ENCODE results near the gene COL7A1. TPM values are rescaled to one million over a fixed set of nuclear protein-coding genes. Genes with fewer than 3 reads are reported as not detected.
A peak's percentile ranks its signal among the peaks of the same experiment; 100 is the strongest.
"Not testable (repeated sequence)": the region's sequence is repeated elsewhere in the genome, so short reads cannot be mapped to it uniquely, and the experiment has no call there.

The COL7A1 gene
- polyA plus RNA-seq, 6 donors from 2014 or later: not detected

GRCh38 chr3:48548729-48549705 lies 46.1 kb downstream of the COL7A1 start:
- no peaks in the 10 kb centered on the region for H3K36me3 Mint-ChIP-seq
- ATAC-seq (ENCODE audit: low read depth in 2 of 2) (peak; percentile 96 to 99), DNase-seq (peak; percentile 69)
- no peak overlapping the region for H3K27ac Mint-ChIP-seq
- no peak overlapping the region for H3K4me3 Mint-ChIP-seq
- H3K4me1 Mint-ChIP-seq: peaks cover 0 to 4% (median 0%) of the 10 kb centered on the region in 3 donors
- no peaks in the 10 kb centered on the region for H3K9me3 Mint-ChIP-seq
- no peaks in the 10 kb centered on the region for H3K27me3 Mint-ChIP-seq

- no peak overlapping the region for H3K27ac Mint-ChIP-seq
- H3K36me3 Mint-ChIP-seq: no peaks in the 10 kb centered on the region
- ATAC-seq (ENCODE audit: low read depth in 2 of 2) (no peak), DNase-seq (no peak)
- H3K4me1 Mint-ChIP-seq: peaks cover 0 to 4% (median 0%) of the 10 kb centered on the region in 3 donors
- H3K9me3 Mint-ChIP-seq: no peaks in the 10 kb centered on the region
- no peak overlapping the region for H3K4me3 Mint-ChIP-seq
- peaks cover 0 to 4% (median under 1%) of the 10 kb centered on the region in 3 donors for H3K27me3 Mint-ChIP-seq
Observed at GRCh38 chr3:48548126-48548525, 47.0 kb downstream of the COL7A1 start.

GRCh38 chr3:48546203-48546829 lies 48.8 kb downstream of the COL7A1 start:
- Mint-ChIP-seq H3K4me3 (no peak overlapping the region), H3K27ac (no peak overlapping the region), H3K27me3 (peaks cover 0 to 7% (median 4%) of the 10 kb centered on the region in 3 donors), H3K36me3 (peaks cover 0 to 5% of the 10 kb centered on the region in 2 donors), H3K9me3 (peaks cover 0 to 4% (median 0%) of the 10 kb centered on the region in 7 donors), H3K4me1 (peaks cover 0 to 4% (median 0%) of the 10 kb centered on the region in 3 donors)
- DNase-seq: no peak
- ATAC-seq (ENCODE audit: low read depth in 2 of 2): no peak

GRCh38 chr3:48544141-48544540 lies 51.0 kb downstream of the COL7A1 start:
- H3K36me3 Mint-ChIP-seq: peaks cover 0 to 5% of the 10 kb centered on the region in 2 donors
- peaks cover 0 to 7% (median 4%) of the 10 kb centered on the region in 3 donors for H3K27me3 Mint-ChIP-seq
- no peak overlapping the region for H3K4me3 Mint-ChIP-seq
- peak overlapping the region in 1 of 6 donors; percentile 61 for H3K27ac Mint-ChIP-seq
- ATAC-seq (ENCODE audit: low read depth in 2 of 2) (no peak), DNase-seq (no peak)
- peaks cover 0 to 4% (median 0%) of the 10 kb centered on the region in 7 donors for H3K9me3 Mint-ChIP-seq
- H3K4me1 Mint-ChIP-seq: peaks cover 0 to 4% (median 0%) of the 10 kb centered on the region in 3 donors

GRCh38 chr3:48543271-48543866 lies 51.8 kb downstream of the COL7A1 start:
- Mint-ChIP-seq H3K4me1 (no peaks in the 10 kb centered on the region), H3K27ac (no peak overlapping the region), H3K36me3 (peaks cover 0 to 5% of the 10 kb centered on the region in 2 donors), H3K4me3 (no peak overlapping the region), H3K9me3 (peaks cover 0 to 4% (median 0%) of the 10 kb centered on the region in 7 donors), H3K27me3 (peaks cover 0 to 7% (median 4%) of the 10 kb centered on the region in 3 donors)
- DNase-seq: no peak
- ATAC-seq (ENCODE audit: low read depth in 2 of 2): no peak

- no peak overlapping the region for H3K4me3 Mint-ChIP-seq
- H3K27me3 Mint-ChIP-seq: peaks cover 0 to 7% (median 1%) of the 10 kb centered on the region in 3 donors
- no peak for DNase-seq
- H3K36me3 Mint-ChIP-seq: peaks cover 0 to 5% of the 10 kb centered on the region in 2 donors
- no peak for ATAC-seq (ENCODE audit: low read depth in 2 of 2)
- H3K4me1 Mint-ChIP-seq: no peaks in the 10 kb centered on the region
- peaks cover 0 to 4% (median 0%) of the 10 kb centered on the region in 7 donors for H3K9me3 Mint-ChIP-seq
- peak overlapping the region in 1 of 6 donors; percentile 22 for H3K27ac Mint-ChIP-seq
Observed at GRCh38 chr3:48538451-48538850, 56.7 kb downstream of the COL7A1 start.

GRCh38 chr3:48536785-48537184 lies 58.3 kb downstream of the COL7A1 start:
- Mint-ChIP-seq H3K36me3 (no peaks in the 10 kb centered on the region), H3K9me3 (no peaks in the 10 kb centered on the region), H3K4me3 (no peak overlapping the region), H3K4me1 (no peaks in the 10 kb centered on the region), H3K27ac (no peak overlapping the region), H3K27me3 (no peaks in the 10 kb centered on the region)
- no peak for DNase-seq
- no peak for ATAC-seq (ENCODE audit: low read depth in 2 of 2)

GRCh38 chr3:48536116-48536515 lies 59.0 kb downstream of the COL7A1 start:
- H3K27ac Mint-ChIP-seq: peak overlapping the region in 1 of 6 donors; percentile 8
- H3K36me3 Mint-ChIP-seq: no peaks in the 10 kb centered on the region
- DNase-seq (no peak), ATAC-seq (ENCODE audit: low read depth in 2 of 2) (no peak)
- H3K27me3 Mint-ChIP-seq: no peaks in the 10 kb centered on the region
- H3K9me3 Mint-ChIP-seq: peaks cover 0 to 1% (median 0%) of the 10 kb centered on the region in 7 donors
- H3K4me1 Mint-ChIP-seq: no peaks in the 10 kb centered on the region
- H3K4me3 Mint-ChIP-seq: no peak overlapping the region

GRCh38 chr3:48535578-48535977 lies 59.6 kb downstream of the COL7A1 start:
- ATAC-seq (ENCODE audit: low read depth in 2 of 2) (no peak), DNase-seq (no peak)
- H3K9me3 Mint-ChIP-seq: peaks cover 0 to 1% (median 0%) of the 10 kb centered on the region in 7 donors
- H3K27ac Mint-ChIP-seq: peak overlapping the region in 1 of 6 donors; percentile 8
- no peaks in the 10 kb centered on the region for H3K27me3 Mint-ChIP-seq
- no peaks in the 10 kb centered on the region for H3K36me3 Mint-ChIP-seq
- H3K4me1 Mint-ChIP-seq: no peaks in the 10 kb centered on the region
- no peak overlapping the region for H3K4me3 Mint-ChIP-seq

- DNase-seq (no peak), ATAC-seq (ENCODE audit: low read depth in 2 of 2) (no peak)
- no peak overlapping the region for H3K4me3 Mint-ChIP-seq
- H3K4me1 Mint-ChIP-seq: no peaks in the 10 kb centered on the region
- no peaks in the 10 kb centered on the region for H3K36me3 Mint-ChIP-seq
- no peaks in the 10 kb centered on the region for H3K27me3 Mint-ChIP-seq
- H3K27ac Mint-ChIP-seq: no peak overlapping the region
- H3K9me3 Mint-ChIP-seq: peaks cover 0 to 1% (median 0%) of the 10 kb centered on the region in 7 donors
Observed at GRCh38 chr3:48532977-48533337, 62.2 kb downstream of the COL7A1 start.

GRCh38 chr3:48532271-48532976 lies 62.7 kb downstream of the COL7A1 start:
- H3K36me3 Mint-ChIP-seq: no peaks in the 10 kb centered on the region
- no peaks in the 10 kb centered on the region for H3K4me1 Mint-ChIP-seq

GRCh38 chr3:48530701-48531100 lies 64.4 kb downstream of the COL7A1 start:
- H3K4me3 Mint-ChIP-seq; H3K9me3 Mint-ChIP-seq; H3K27ac Mint-ChIP-seq; H3K36me3 Mint-ChIP-seq; H3K27me3 Mint-ChIP-seq; ATAC-seq (ENCODE audit: low read depth in 2 of 2); H3K4me1 Mint-ChIP-seq; DNase-seq: not testable (repeated sequence)

More at GRCh38 chr3:48532271-48532976, 62.7 kb downstream of the COL7A1 start:
- no peak overlapping the region for H3K4me3 Mint-ChIP-seq
- H3K27me3 Mint-ChIP-seq: no peaks in the 10 kb centered on the region
- no peak overlapping the region for H3K27ac Mint-ChIP-seq
- peaks cover 0 to 1% (median 0%) of the 10 kb centered on the region in 7 donors for H3K9me3 Mint-ChIP-seq
- no peak for ATAC-seq (ENCODE audit: low read depth in 2 of 2)
- no peak for DNase-seq

GRCh38 chr3:48528754-48529153 lies 66.4 kb downstream of the COL7A1 start:
- Mint-ChIP-seq H3K4me3 (no peak overlapping the region), H3K36me3 (no peaks in the 10 kb centered on the region), H3K9me3 (peaks cover 0 to 1% (median 0%) of the 10 kb centered on the region in 7 donors), H3K4me1 (no peaks in the 10 kb centered on the region), H3K27me3 (no peaks in the 10 kb centered on the region), H3K27ac (no peak overlapping the region)
- no peak for DNase-seq
- ATAC-seq (ENCODE audit: low read depth in 2 of 2): no peak
